ENCODE results near the gene AGBL1.

GRCh38 chr15:86077070-86077469 lies 2.6 kb upstream of the AGBL1 start:
- TF ChIP-seq, protein P1, sequence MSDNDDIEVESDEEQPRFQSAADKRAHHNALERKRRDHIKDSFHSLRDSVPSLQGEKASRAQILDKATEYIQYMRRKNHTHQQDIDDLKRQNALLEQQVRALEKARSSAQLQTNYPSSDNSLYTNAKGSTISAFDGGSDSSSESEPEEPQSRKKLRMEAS (IDR thresholded peaks at IDR 0.05): no peak
- TF ChIP-seq CREB1 (IDR thresholded peaks at IDR 0.05; ENCODE audit: low read depth): no peak
- no peak for TF ChIP-seq EP300 (IDR thresholded peaks at IDR 0.05; ENCODE audit: borderline replicate concordance)
- no peak for TF ChIP-seq RAD21 (IDR thresholded peaks at IDR 0.05; ENCODE audit: low read depth)
- TF ChIP-seq TAF1 (IDR thresholded peaks at IDR 0.05; ENCODE audit: low read depth): no peak
- TF ChIP-seq USF1 (IDR thresholded peaks at IDR 0.05): no peak
- no peak for TF ChIP-seq NFIC (IDR thresholded peaks at IDR 0.05)

All from Ishikawa (cell line).